A549 (cell line): ENCODE results near the gene SLC29A3. TPM values are rescaled to one million over a fixed set of nuclear protein-coding genes. Genes with fewer than 3 reads are reported as not detected.

Experiments
- ATAC-seq, 2 experiments: fragments of 200-7000 bp in 1 of 2; fragments of >200 bp in 1 of 2; cut with Nextera tagmentation in 1 of 2; cut with Tn5 transposase in 1 of 2; 3 replicates each; pipeline versions ENCODE4 v1.8.0 to v1.9.1; 2018 to 2020; ENCODE audit warnings: mild to moderate bottlenecking in 1 of 2, moderate library complexity in 1 of 2
- CTCF ChIA-PET: fragments of 300-600 bp; sonication (Branson Sonifier 250); formaldehyde crosslinking; extraction: SDS; loops from one replicate; lab custom pipeline; 2021; ENCODE audit warnings: antibody characterized with exemption, inconsistent platforms; lab: Yijun Ruan, JAX
- POLR2A ChIA-PET: fragments of 350-600 bp; formaldehyde crosslinking; extraction: SDS; loops from one replicate; lab custom pipeline; 2021; ENCODE audit warnings: antibody characterized with exemption, inconsistent platforms; lab: Yijun Ruan, JAX
- DNase-seq, 2 experiments: peaks; one replicate each; pipeline versions ENCODE4 v3.0.0 to v3.0.0-alpha.2; 2011 to 2016; ENCODE audit warnings: low read depth in 1 of 2, low spot score in 1 of 2
- FAIRE-seq: peaks from 2 replicates; lab custom pipeline; 2011; peaks lifted over from hg19 to GRCh38; lab: Jason Lieb, UNC
- H3K27ac ChIP-seq, 2 experiments: fragments of >200 bp; sonication (Bioruptor Twin); formaldehyde crosslinking; 3 replicates each; pipeline ENCODE4 v1.5.1; 2016 to 2017
- H3K4me1 ChIP-seq: fragments of >200 bp; sonication (Bioruptor Twin); formaldehyde crosslinking; 3 replicates; pipeline ENCODE4 v1.6.1; 2016
- H3K4me2 ChIP-seq: fragments of >200 bp; sonication (Bioruptor Twin); formaldehyde crosslinking; 3 replicates; pipeline ENCODE4 v1.6.1; 2016
- H3K4me3 ChIP-seq: fragments of >200 bp; sonication (Bioruptor Twin); formaldehyde crosslinking; 3 replicates; pipeline ENCODE4 v1.5.1; 2016
- H3K9me3 ChIP-seq: fragments of >200 bp; sonication (Bioruptor Twin); formaldehyde crosslinking; 3 replicates; pipeline ENCODE4 v1.6.1; 2016
- CBX8 ChIP-seq: fragments of 200-600 bp; sonication (generic); IDR thresholded peaks from 2 replicates; pipeline ENCODE4 v1.6.1; 2016
- CHD2 ChIP-seq: fragments of 150-350 bp; IDR thresholded peaks from 2 replicates; pipeline ENCODE4 v1.6.1; 2014; ENCODE audit warnings: low read length; ENCODE audit not compliant: partially characterized antibody
- CHD4 ChIP-seq: fragments of 200-600 bp; sonication (generic); IDR thresholded peaks from 2 replicates; pipeline ENCODE4 v1.6.1; 2016; ENCODE audit warnings: antibody characterized with exemption, mild to moderate bottlenecking, borderline replicate concordance
- EHF ChIP-seq: fragments of 250-450 bp; sonication (Bioruptor Pico); IDR thresholded peaks from 2 replicates; pipeline ENCODE4 v1.5.0; 2020; ENCODE audit warnings: mild to moderate bottlenecking
- EHMT2 ChIP-seq: fragments of 200-600 bp; sonication (generic); IDR thresholded peaks from 2 replicates; pipeline ENCODE4 v1.6.1; 2016; ENCODE audit warnings: antibody characterized with exemption, low read depth, mild to moderate bottlenecking, moderate library complexity
- ESRRA ChIP-seq: fragments of 150-350 bp; IDR thresholded peaks from 2 replicates; pipeline ENCODE4 v1.6.1; 2014; ENCODE audit warnings: mild to moderate bottlenecking, low read length, borderline replicate concordance
- FOSL2 ChIP-seq, 2 experiments: fragments of 450-650 bp in 1 of 2; fragments of >200 bp in 1 of 2; sonication (Bioruptor Twin) in 1 of 2; formaldehyde crosslinking; IDR thresholded peaks; 2 replicates each; pipeline versions ENCODE4 v1.5.0 to v1.6.1; 2016 to 2020; ENCODE audit warnings: mild to moderate bottlenecking in 1 of 2, moderate library complexity in 1 of 2
- FOXS1 ChIP-seq: fragments of 250-450 bp; sonication (Bioruptor Pico); IDR thresholded peaks from 2 replicates; pipeline ENCODE4 v1.5.0; 2020; ENCODE audit warnings: mild to moderate bottlenecking, moderate library complexity
- HOXA7 ChIP-seq: fragments of 250-450 bp; sonication (Bioruptor Pico); IDR thresholded peaks from 2 replicates; pipeline ENCODE4 v1.5.0; 2020; ENCODE audit warnings: mild to moderate bottlenecking, moderate library complexity
- KDM1A ChIP-seq: fragments of 200-600 bp; sonication (generic); IDR thresholded peaks from 2 replicates; pipeline ENCODE4 v1.6.1; 2016; ENCODE audit warnings: low read depth, mild to moderate bottlenecking
- NR3C1 ChIP-seq: fragments of >200 bp; sonication (Bioruptor Twin); formaldehyde crosslinking; IDR thresholded peaks from 3 replicates; pipeline ENCODE4 v1.6.1; 2017
- PHF8 ChIP-seq: fragments of 200-600 bp; sonication (generic); IDR thresholded peaks from 2 replicates; pipeline ENCODE4 v1.6.1; 2016; ENCODE audit warnings: low read depth, mild to moderate bottlenecking, antibody characterized with exemption, moderate library complexity, borderline replicate concordance
- RAD21 ChIP-seq, 2 experiments: fragments of >200 bp in 1 of 2; sonication (Bioruptor Twin) in 1 of 2; formaldehyde crosslinking in 1 of 2; IDR thresholded peaks in 1 of 2; conservative IDR thresholded peaks in 1 of 2; 2 replicates in 1 of 2; 3 replicates in 1 of 2; pipeline ENCODE4 v1.6.1; 2012 to 2018; ENCODE audit warnings: inconsistent platforms in 1 of 2
- RARB ChIP-seq: fragments of 250-450 bp; sonication (Bioruptor Pico); IDR thresholded peaks from 2 replicates; pipeline ENCODE4 v1.8.0; 2021; ENCODE audit warnings: mild to moderate bottlenecking, moderate library complexity
- RFX5 ChIP-seq: fragments of 450-650 bp; IDR thresholded peaks from 2 replicates; pipeline ENCODE4 v1.7.1; 2014; ENCODE audit warnings: antibody characterized with exemption, mild to moderate bottlenecking, moderate library complexity
- RNF2 ChIP-seq: fragments of 200-600 bp; sonication (generic); IDR thresholded peaks from 2 replicates; pipeline ENCODE4 v1.6.1; 2016; ENCODE audit warnings: low read depth, mild to moderate bottlenecking, antibody characterized with exemption, moderate library complexity, borderline replicate concordance
- TFCP2L1 ChIP-seq: fragments of 250-450 bp; sonication (Bioruptor Pico); IDR thresholded peaks from 2 replicates; pipeline ENCODE4 v1.5.0; 2021; ENCODE audit warnings: mild to moderate bottlenecking
- TP53 ChIP-seq: fragments of 250-450 bp; sonication (Bioruptor Pico); IDR thresholded peaks from 2 replicates; pipeline ENCODE4 v1.5.0; 2021; ENCODE audit warnings: mild to moderate bottlenecking, moderate library complexity
- ZC3H11A ChIP-seq: fragments of 450-650 bp; IDR thresholded peaks from 2 replicates; pipeline ENCODE4 v1.6.1; 2014; ENCODE audit warnings: antibody characterized with exemption, mild to moderate bottlenecking
- ZNF302 ChIP-seq: fragments of 250-450 bp; sonication (Bioruptor Pico); IDR thresholded peaks from 2 replicates; pipeline ENCODE4 v1.9.0; 2021; ENCODE audit warnings: inconsistent platforms, mild to moderate bottlenecking, moderate library complexity
- WGBS: methylation state at CpG from one replicate; pipeline ENCODE4 v1.1.6; 2017; ENCODE audit errors: missing lambda C conversion rate; 5-methylcytosine and 5-hydroxymethylcytosine counted together
- polyA plus RNA-seq, 4 experiments: library from polyadenylated mRNA; depleted of rRNA in 3 of 4; stranded (reverse); fragments of >200 nt; fragmentation: RNase III in 1 of 4; extraction: RNeasy Plus Mini Kit Qiagen cat#74134 plus additional on column Dnase treatment in 1 of 4; gene quantifications; 2 replicates in 3 of 4; 3 replicates in 1 of 4; pipeline ENCODE4 v1.2.3, GENCODE V29; 2011 to 2017
- TF ChIP-seq, protein P1 (sequence below): fragments of >200 bp; sonication (Bioruptor Twin); formaldehyde crosslinking; IDR thresholded peaks from 3 replicates; pipeline ENCODE4 v1.6.1; 2016
- TF ChIP-seq, protein P2 (sequence below): fragments of 150-350 bp; IDR thresholded peaks from 2 replicates; pipeline ENCODE4 v1.6.1; 2014; ENCODE audit warnings: low read depth, mild to moderate bottlenecking, low read length
- TF ChIP-seq, protein P3 (sequence below): fragments of >200 bp; sonication (Bioruptor Twin); formaldehyde crosslinking; IDR thresholded peaks from 2 replicates; pipeline ENCODE4 v1.6.1; 2016
- TF ChIP-seq, protein P4 (sequence below): fragments of 250-450 bp; sonication (Bioruptor Pico); IDR thresholded peaks from 2 replicates; pipeline ENCODE4 v1.5.0; 2021; ENCODE audit warnings: mild to moderate bottlenecking, moderate library complexity, borderline replicate concordance
- TF ChIP-seq, protein P5 (sequence below): IDR thresholded peaks from 2 replicates; pipeline ENCODE4 v1.6.1; 2012
- TF ChIP-seq, protein P6 (sequence below): IDR thresholded peaks from 2 replicates; pipeline ENCODE4 v1.6.1; 2012; ENCODE audit warnings: low read depth, borderline replicate concordance
- TF ChIP-seq, protein P7 (sequence below): fragments of 250-450 bp; sonication (Bioruptor Pico); IDR thresholded peaks from 2 replicates; pipeline ENCODE4 v1.5.0; 2020; ENCODE audit warnings: low read depth, mild to moderate bottlenecking, moderate library complexity
- TF ChIP-seq, protein P8 (sequence below): IDR thresholded peaks from 2 replicates; pipeline ENCODE4 v1.6.1; 2012

Gene SLC29A3
- polyA plus RNA-seq, 2 of the 4 experiments (the other 2 are of a cell fraction): 7.2 to 11.4 TPM

DNA sequence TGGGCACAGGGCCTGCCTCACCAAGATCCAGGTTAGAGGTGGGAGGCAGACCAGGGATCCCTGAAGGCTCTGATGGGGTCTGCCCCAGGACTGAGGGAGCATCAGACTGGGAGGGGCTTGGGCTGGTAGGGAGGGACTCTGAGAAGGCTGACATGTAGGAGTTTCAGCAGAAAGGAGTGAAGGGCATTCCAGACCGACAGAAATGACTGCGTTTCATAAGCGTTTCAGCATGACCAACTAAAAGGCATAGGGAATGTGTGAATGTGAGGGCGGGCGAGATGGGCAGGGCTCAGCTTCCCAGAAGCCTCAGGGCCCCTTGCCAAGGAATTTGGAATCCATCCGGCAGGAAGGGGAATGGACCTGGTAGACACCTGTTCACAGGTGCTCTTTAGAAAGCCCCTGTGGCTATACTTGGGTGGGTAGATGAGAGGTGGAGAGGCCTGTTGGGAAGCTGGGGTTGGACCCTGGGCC, 24.9 kb upstream of the SLC29A3 start:
- POLR2A ChIA-PET: no interaction called here
- FAIRE-seq (no peak), DNase-seq (no peak), ATAC-seq (no peak)
- Histone ChIP-seq H3K4me3 (no peak overlapping the region), H3K4me2 (no peak overlapping the region), H3K9me3 (no peaks in the 10 kb centered on the region), H3K27ac (no peak overlapping the region), H3K4me1 (no peaks in the 10 kb centered on the region)
- 78% methylated on average over 6 of the region's 6 CpGs for WGBS
- CTCF ChIA-PET: interaction anchor here (1.0 to 4.3 kb wide), 6 partner anchors 8 to 391 kb away, joined by 3 to 32 read pairs (median 6); no protein-coding TSS in a partner anchor
- TF ChIP-seq FOSL2 (IDR thresholded peaks at IDR 0.05) (no peak), FOSL2 (CRISPR knock-in tag; IDR thresholded peaks at IDR 0.05) (no peak), RAD21 (conservative IDR thresholded peaks at IDR 0.05 in 1 of 2, IDR thresholded peaks at IDR 0.05 in 1 of 2) (no peak), HOXA7 (CRISPR knock-in tag) (no peak), EHF (CRISPR knock-in tag) (no peak), EHMT2 (no peak), ZC3H11A (no peak), RNF2 (no peak), CBX8 (no peak), TP53 (CRISPR knock-in tag) (no peak), KDM1A (no peak), RARB (no peak), ESRRA (no peak), FOXS1 (CRISPR knock-in tag) (no peak), CHD2 (no peak)
- TF ChIP-seq, protein P1, sequence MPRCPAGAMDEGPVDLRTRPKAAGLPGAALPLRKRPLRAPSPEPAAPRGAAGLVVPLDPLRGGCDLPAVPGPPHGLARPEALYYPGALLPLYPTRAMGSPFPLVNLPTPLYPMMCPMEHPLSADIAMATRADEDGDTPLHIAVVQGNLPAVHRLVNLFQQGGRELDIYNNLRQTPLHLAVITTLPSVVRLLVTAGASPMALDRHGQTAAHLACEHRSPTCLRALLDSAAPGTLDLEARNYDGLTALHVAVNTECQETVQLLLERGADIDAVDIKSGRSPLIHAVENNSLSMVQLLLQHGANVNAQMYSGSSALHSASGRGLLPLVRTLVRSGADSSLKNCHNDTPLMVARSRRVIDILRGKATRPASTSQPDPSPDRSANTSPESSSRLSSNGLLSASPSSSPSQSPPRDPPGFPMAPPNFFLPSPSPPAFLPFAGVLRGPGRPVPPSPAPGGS: no peak
- TF ChIP-seq, protein P2, sequence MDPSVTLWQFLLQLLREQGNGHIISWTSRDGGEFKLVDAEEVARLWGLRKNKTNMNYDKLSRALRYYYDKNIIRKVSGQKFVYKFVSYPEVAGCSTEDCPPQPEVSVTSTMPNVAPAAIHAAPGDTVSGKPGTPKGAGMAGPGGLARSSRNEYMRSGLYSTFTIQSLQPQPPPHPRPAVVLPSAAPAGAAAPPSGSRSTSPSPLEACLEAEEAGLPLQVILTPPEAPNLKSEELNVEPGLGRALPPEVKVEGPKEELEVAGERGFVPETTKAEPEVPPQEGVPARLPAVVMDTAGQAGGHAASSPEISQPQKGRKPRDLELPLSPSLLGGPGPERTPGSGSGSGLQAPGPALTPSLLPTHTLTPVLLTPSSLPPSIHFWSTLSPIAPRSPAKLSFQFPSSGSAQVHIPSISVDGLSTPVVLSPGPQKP: no peak
- TF ChIP-seq, protein P3, sequence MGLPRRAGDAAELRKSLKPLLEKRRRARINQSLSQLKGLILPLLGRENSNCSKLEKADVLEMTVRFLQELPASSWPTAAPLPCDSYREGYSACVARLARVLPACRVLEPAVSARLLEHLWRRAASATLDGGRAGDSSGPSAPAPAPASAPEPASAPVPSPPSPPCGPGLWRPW: no peak
- TF ChIP-seq, protein P4, sequence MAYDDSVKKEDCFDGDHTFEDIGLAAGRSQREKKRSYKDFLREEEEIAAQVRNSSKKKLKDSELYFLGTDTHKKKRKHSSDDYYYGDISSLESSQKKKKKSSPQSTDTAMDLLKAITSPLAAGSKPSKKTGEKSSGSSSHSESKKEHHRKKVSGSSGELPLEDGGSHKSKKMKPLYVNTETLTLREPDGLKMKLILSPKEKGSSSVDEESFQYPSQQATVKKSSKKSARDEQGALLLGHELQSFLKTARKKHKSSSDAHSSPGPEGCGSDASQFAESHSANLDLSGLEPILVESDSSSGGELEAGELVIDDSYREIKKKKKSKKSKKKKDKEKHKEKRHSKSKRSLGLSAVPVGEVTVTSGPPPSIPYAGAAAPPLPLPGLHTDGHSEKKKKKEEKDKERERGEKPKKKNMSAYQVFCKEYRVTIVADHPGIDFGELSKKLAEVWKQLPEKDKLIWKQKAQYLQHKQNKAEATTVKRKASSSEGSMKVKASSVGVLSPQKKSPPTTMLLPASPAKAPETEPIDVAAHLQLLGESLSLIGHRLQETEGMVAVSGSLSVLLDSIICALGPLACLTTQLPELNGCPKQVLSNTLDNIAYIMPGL (CRISPR knock-in tag): no peak

DNA sequence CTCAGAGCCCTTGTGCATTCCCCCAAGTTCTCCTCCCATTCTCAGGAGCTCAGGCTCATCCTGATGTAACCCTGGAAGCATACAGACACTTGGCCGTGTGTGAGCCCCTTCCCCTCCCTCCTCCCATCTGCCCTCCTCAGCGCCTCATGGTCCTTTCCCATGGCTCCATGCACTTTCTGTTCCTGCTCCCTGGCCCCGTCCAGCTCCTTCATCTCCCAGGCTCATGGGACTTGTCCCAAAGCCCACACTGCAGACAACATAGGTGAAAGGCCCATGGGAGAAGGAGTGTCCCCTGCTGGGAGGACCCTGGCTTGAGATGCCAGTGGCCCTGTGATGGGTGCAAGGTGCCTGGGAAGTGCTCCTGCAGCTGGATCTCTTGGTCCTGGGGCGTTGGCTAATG, 24.2 kb upstream of the SLC29A3 start:
- CTCF ChIA-PET: interaction anchor here (1.0 to 4.3 kb wide), 7 partner anchors 9 to 392 kb away, joined by 3 to 32 read pairs (median 7); no protein-coding TSS in a partner anchor
- ATAC-seq (no peak), DNase-seq (no peak), FAIRE-seq (no peak)
- Histone ChIP-seq H3K4me3 (no peak overlapping the region), H3K9me3 (no peaks in the 10 kb centered on the region), H3K4me1 (no peaks in the 10 kb centered on the region), H3K4me2 (no peak overlapping the region), H3K27ac (no peak overlapping the region)
- 38% methylated on average over 4 of the region's 4 CpGs for WGBS
- TF ChIP-seq EHMT2 (no peak), FOXS1 (CRISPR knock-in tag) (no peak), CHD4 (no peak), PHF8 (no peak), ESRRA (no peak), RFX5 (no peak), ZNF302 (CRISPR knock-in tag) (no peak), NR3C1 (no peak), TFCP2L1 (CRISPR knock-in tag) (no peak)
- TF ChIP-seq, protein P5, sequence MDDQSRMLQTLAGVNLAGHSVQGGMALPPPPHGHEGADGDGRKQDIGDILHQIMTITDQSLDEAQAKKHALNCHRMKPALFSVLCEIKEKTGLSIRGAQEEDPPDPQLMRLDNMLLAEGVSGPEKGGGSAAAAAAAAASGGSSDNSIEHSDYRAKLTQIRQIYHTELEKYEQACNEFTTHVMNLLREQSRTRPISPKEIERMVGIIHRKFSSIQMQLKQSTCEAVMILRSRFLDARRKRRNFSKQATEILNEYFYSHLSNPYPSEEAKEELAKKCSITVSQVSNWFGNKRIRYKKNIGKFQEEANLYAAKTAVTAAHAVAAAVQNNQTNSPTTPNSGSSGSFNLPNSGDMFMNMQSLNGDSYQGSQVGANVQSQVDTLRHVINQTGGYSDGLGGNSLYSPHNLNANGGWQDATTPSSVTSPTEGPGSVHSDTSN: no peak
- TF ChIP-seq, protein P6, sequence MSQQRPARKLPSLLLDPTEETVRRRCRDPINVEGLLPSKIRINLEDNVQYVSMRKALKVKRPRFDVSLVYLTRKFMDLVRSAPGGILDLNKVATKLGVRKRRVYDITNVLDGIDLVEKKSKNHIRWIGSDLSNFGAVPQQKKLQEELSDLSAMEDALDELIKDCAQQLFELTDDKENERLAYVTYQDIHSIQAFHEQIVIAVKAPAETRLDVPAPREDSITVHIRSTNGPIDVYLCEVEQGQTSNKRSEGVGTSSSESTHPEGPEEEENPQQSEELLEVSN: no peak
- TF ChIP-seq, protein P2: no peak
- TF ChIP-seq, protein P7, sequence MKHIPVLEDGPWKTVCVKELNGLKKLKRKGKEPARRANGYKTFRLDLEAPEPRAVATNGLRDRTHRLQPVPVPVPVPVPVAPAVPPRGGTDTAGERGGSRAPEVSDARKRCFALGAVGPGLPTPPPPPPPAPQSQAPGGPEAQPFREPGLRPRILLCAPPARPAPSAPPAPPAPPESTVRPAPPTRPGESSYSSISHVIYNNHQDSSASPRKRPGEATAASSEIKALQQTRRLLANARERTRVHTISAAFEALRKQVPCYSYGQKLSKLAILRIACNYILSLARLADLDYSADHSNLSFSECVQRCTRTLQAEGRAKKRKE (CRISPR knock-in tag): no peak
- TF ChIP-seq, protein P8, sequence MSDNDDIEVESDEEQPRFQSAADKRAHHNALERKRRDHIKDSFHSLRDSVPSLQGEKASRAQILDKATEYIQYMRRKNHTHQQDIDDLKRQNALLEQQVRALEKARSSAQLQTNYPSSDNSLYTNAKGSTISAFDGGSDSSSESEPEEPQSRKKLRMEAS: no peak
- POLR2A ChIA-PET: no interaction called here
